DMS 273 (cell line): ENCODE measurements around the gene RAB31.
A peak's percentile ranks its signal among the peaks of the same experiment; 100 is the strongest.
"Not testable (repeated sequence)": the region's sequence is repeated elsewhere in the genome, so short reads cannot be mapped to it uniquely, and the experiment has no call there.

Experiments used
- DNase-seq: peaks from one replicate; lab custom pipeline; 2025; ENCODE audit not compliant: unreplicated experiment; lab: John Stamatoyannopoulos, UW

Gene RAB31

GRCh38 chr18:9878783-9879242 is 170.7 kb downstream of the RAB31 start:
- no peak for DNase-seq

- no peak for DNase-seq
Measured at GRCh38 chr18:9884090-9884489, 176.0 kb downstream of the RAB31 start.

- DNase-seq: no peak
Measured at GRCh38 chr18:9884532-9885140, 176.5 kb downstream of the RAB31 start.

- no peak for DNase-seq
Measured at GRCh38 chr18:9885170-9886004, 177.3 kb downstream of the RAB31 start, which contains the start of gene TXNDC2. TXNDC2 (plus strand) TSS chr18:9885973; CDS start chr18:9886681, 708 bp downstream.

- no peak for DNase-seq
Measured at GRCh38 chr18:9886005-9886348, 177.9 kb downstream of the RAB31 start.

- DNase-seq: no peak
Measured at GRCh38 chr18:9887992-9888391, 179.9 kb downstream of the RAB31 start.

GRCh38 chr18:9890196-9890595 is 182.1 kb downstream of the RAB31 start:
- no peak for DNase-seq

GRCh38 chr18:9890957-9891356 is 182.9 kb downstream of the RAB31 start:
- DNase-seq: no peak

GRCh38 chr18:9891515-9891914 is 183.4 kb downstream of the RAB31 start:
- DNase-seq: not testable (repeated sequence)

GRCh38 chr18:9894454-9895068 is 186.5 kb downstream of the RAB31 start:
- DNase-seq: no peak

GRCh38 chr18:9897129-9897528 is 189.0 kb downstream of the RAB31 start:
- no peak for DNase-seq

- not testable (repeated sequence) for DNase-seq
Measured at GRCh38 chr18:9897787-9898291, 189.7 kb downstream of the RAB31 start.

GRCh38 chr18:9898792-9899549 is 190.9 kb downstream of the RAB31 start:
- no peak for DNase-seq

- not testable (repeated sequence) for DNase-seq
Measured at GRCh38 chr18:9899550-9899930, 191.4 kb downstream of the RAB31 start.

- no peak for DNase-seq
Measured at GRCh38 chr18:9900699-9901098, 192.6 kb downstream of the RAB31 start.

- DNase-seq: peak; percentile 43
Measured at GRCh38 chr18:9901377-9901776, 193.3 kb downstream of the RAB31 start.

- DNase-seq: not testable (repeated sequence)
Measured at GRCh38 chr18:9902264-9902663, 194.2 kb downstream of the RAB31 start.

GRCh38 chr18:9902832-9903231 is 194.7 kb downstream of the RAB31 start:
- DNase-seq: peak; percentile 76

GRCh38 chr18:9905401-9905922 is 197.4 kb downstream of the RAB31 start:
- no peak for DNase-seq

GRCh38 chr18:9906481-9906880 is 198.4 kb downstream of the RAB31 start:
- DNase-seq: no peak

- no peak for DNase-seq
Measured at GRCh38 chr18:9907867-9908266, 199.8 kb downstream of the RAB31 start.
